ENCODE results near the gene NUP214.
"Not testable (repeated sequence)": the region's sequence is repeated elsewhere in the genome, so short reads cannot be mapped to it uniquely, and the experiment has no call there.

NUP214 gene

DNA sequence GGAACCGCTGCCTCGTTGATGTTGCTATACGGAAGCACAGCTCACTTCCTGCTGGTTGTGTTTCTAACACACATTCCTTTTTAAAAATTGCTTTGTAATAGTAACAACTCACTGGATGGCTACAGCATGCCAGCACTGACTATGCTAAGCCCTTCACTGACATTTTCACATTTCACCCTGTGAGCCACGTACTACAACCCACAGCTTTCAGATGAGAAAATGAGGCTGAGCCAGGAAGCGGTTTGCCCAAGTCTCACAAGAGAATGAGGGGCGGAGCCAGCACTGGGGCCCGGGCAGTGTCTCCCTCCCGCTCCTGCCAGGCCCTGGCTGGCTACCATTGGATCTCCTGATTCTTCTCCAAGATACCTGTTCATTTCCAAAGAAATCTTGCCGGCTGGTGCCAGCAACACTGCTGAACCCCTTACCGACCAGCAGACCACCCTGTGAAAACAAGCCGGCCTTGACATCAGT, 112.6 kb downstream of the NUP214 start:
- peak; percentile 83 for DNase-seq

- DNase-seq, result no peak
These were observed 113.1 kb downstream of the NUP214 start for GRCh38 chr9:131238402-131239021.

- no peak for DNase-seq
These were observed 114.0 kb downstream of the NUP214 start for GRCh38 chr9:131239161-131239975.

DNA sequence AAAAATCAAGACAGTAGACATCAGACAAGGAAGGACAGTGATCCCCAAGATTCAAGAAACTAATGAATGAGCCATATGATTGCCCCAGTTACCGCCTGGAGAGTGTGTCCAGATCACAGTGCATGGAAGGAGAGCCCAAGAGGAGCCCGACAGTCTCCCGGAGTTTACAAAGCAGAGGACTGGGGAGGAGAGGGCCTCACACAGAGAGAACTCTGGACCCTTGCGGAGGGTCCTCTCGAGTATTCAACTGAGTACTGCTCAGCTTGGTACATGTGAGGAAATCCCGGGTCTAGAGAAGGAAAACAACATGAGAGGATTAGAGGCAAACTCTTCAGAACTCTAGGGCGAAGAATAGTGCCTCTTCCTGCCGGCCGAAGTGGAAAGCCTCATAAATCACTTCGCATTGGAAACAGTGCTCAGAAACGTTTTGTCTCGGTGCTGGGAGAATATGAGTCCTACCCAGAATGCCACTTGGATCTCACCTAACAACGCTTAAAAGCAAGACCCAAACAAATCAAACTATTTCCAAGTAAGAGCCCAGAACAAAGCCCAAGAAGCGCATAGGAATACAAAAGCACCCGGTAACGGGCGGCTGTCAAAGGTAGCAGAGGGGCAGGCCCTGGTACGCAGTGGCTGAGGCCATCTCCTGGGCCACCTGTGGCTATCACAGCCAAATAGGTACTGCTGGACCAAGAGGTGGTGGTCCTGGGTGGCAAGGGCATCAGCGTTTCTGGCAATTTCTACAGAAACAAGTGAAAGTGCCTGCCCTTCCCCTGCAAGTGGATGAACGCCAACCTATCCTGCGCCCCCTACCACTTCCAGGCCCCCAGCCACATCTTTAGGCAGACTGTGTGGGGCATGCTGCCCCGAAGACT, 114.9 kb downstream of the NUP214 start:
- no peak for DNase-seq

GRCh38 chr9:131244331-131244730, 118.9 kb downstream of the NUP214 start:
- not testable (repeated sequence) for DNase-seq

DNA sequence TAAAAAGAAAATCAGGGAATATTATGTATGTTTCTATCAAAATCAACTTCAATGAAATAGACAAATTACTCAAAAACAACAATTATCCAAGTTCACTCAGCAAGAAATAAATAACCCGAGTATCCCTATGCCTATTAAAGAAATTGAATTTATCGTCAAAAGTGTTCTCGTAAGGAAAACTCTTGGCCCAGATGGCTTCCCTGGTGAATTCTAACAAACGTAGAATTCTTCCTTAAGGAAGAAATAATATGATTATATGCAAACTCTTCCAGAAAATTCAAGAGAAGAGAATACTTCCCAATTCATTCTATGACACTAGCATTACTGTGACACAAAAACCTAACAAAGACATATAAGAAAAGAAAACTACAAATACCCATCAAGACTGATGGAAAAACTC, 121.2 kb downstream of the NUP214 start:
- DNase-seq, result no peak

DNA sequence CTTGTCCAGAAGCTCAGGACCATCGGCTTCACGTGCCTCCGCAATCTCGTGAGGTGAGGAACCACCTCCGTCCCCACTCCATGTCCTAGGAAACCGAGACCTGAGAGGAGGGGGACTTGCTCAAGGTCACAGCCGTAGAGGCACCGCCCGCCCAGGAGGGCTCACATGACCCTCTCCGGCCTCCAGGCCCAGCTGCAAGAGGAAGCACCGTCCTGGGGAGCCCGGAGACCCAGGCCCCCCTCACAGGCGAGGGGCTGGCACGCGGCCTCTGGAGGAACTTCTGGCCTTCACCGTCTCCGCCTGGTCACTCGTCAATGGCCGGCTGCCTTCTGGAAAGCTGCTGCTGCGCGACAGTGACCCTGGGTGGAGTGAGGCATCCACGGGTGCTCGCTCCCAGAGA, 126.7 kb downstream of the NUP214 start:
- peak; percentile 28 to 44 for DNase-seq

DNA sequence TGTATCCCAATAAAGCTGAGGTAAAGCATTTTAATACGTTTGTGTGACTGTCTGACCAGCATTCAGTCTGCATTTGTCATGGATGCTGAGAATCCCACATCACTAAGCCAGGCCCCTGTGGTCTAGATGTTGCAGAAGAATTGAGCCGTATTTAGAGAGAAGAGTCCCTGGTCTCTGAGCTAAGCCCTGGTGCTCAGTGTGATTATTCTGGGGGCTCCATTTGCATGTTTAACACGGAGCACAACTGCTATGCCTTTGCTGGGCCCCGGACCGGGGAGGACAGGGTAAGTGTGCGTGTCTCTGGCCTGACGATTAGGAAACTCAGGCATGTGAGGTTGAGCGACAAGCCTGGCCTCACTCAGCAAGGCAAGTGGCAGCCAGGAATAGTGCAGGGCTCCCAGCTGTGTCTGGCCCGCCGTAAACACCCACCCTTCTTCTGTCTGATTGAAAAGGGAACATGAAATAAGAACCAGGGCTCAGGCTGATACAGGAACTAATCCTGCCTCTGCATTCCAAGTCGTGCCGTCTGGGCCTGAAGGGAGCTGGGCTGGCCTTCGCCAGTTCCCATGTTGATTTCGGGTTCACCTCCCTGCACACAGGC, 128.6 kb downstream of the NUP214 start:
- DNase-seq, result peak; percentile 24 to 25

DNA sequence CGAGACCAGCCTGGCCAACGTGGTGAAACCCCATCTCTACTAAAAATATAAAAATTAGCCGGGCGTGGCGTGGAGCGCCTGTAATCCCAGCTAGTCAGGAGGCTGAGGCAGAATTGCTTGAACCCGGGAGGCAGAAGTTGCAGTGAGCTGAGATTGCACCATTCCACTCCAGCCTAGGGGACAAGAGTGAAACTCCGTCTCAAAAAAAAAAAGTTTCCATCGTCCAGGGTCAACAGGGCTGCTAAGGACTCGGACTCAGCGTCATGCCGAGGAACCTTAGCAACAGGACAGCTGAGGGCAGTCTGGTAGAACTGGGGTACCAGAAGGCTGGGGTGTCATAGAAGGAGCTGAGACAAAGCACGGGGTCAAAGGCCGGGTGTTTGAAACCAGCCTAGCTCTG, 129.2 kb downstream of the NUP214 start:
- no peak for DNase-seq

DNA sequence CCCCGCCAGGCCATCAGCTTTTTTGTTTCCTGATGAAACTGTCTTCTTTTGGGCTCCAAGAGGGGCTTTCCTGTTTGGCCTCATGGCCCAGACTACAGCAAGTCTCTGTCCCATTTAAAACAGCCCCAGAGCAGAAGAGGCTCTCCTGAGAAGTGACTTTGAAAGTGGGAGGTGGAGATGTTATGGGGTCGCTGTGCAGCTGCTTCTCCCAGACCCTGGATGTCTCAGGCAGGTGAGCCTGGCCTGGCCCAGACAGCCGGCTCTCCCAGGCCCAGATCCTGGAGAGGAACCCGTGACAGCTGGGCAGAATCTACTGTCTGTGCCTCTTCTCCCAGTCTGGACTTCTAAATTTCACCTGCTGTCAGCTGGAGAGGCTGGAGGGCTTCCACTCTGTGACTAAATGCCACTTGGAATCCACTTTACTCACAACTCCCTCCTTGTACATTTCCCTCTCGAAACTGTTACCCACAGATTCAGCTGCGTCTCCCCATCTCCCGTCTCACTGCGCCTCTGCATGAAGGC, 130.4 kb downstream of the NUP214 start:
- no peak for DNase-seq

- no peak for DNase-seq
These were observed 132.1 kb downstream of the NUP214 start for GRCh38 chr9:131257266-131258025.

DNA sequence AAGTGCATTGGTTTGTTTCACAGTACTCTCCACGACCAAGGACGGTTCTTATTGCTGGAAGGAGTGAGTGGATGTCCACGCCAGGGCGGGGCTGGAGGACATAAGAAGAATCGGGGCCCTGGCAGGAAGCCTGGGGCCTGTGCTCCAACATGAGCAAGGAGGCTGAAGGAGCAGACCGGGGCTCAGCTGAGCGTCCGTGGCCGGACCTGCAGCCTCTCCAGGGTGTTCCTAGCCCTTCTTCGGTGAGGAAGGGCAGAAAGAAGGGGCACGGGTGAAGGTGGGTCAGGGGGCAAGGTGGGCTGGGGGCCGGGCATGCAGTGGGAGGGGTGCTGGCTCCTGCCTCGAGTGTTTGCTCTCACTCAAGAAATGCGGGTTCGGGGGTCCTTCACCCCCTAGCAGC, 132.8 kb downstream of the NUP214 start:
- no peak for DNase-seq

- DNase-seq, result no peak
These were observed 133.5 kb downstream of the NUP214 start for GRCh38 chr9:131258698-131259431.

GRCh38 chr9:131259432-131259898, 134.1 kb downstream of the NUP214 start:
- no peak for DNase-seq

DNA sequence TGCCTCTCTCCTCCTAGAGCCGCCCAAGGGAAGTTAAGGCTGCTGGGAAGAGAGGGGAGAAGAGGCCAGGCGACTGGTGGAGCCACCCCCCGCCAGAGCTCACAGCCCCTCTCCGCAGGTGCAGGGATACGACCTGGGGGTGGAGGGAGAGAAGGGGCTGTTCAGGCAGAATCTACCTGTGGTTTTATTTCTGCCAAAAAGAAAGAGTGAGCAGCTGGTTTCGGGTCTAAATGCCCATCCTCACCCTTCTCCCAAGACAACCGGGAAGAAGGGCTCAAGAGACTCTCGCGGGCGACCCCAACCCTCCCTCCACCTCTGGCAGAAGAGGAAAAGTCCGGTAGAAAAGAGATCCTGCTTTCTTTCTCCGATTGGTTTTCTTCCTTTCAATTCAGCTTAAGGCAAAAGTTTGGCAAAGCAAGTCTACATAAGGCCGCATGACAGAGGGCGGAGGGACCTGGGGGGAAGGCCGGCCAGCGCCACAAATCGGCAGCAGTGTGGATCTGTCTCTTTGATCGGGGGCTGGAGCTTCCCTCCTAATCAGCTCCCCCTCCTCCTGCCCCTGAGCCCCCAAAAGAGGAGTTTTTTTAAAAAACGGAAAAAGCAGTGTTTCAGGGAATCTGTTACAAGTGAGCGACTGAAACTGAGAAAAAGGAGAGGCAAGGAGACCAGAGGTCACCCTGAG, 134.7 kb downstream of the NUP214 start:
- no peak for DNase-seq

- no peak for DNase-seq
These were observed 135.5 kb downstream of the NUP214 start for GRCh38 chr9:131260751-131261452.

- DNase-seq, result no peak
These were observed 137.1 kb downstream of the NUP214 start for GRCh38 chr9:131262327-131263032.

GRCh38 chr9:131263033-131263343, 137.6 kb downstream of the NUP214 start:
- DNase-seq, result not testable (repeated sequence)

DNA sequence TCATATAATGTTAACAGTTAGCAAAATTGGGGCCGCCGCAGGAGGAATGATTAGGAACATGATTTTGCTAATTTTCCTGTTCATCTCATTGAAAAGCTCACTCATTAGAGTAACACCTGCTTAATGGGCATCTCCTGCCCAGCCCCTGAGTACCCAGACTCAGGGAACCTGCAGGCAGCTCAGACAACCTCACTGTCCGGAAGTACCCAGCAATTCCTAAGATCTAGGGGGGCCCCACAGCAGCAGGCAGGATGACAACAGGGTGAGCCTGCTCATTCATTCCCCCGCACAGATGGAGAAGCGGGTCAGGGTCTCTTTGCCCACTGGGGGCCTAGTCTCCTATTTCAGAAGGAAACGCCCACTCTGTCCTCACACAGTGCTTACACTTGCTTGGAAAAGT, 138.3 kb downstream of the NUP214 start:
- DNase-seq, result no peak
